Measurements from ENCODE around the gene KHK.

- TF ChIP-seq POLR2A (IDR thresholded peaks at IDR 0.05): no peak
- TF ChIP-seq CTCF (IDR thresholded peaks at IDR 0.05): no peak
- no peak for TF ChIP-seq POLR2AphosphoS5 (IDR thresholded peaks at IDR 0.05)
- no peak for TF ChIP-seq EP300 (IDR thresholded peaks at IDR 0.05; ENCODE audit: low read depth)
These were observed 32.2 kb downstream of the KHK start, which contains the start of gene CGREF1 for GRCh38 chr2:27118525-27119329.
